ENCODE results near the gene TMEM26. TPM values are rescaled to one million over a fixed set of nuclear protein-coding genes. Genes with fewer than 3 reads are reported as not detected.
A peak's percentile ranks its signal among the peaks of the same experiment; 100 is the strongest.

Gene TMEM26
- total and polyA plus RNA-seq, 9 of the 15 experiments (the other 6 are each of a cell fraction or from before 2014, with no cell fraction given), result not detected

DNA sequence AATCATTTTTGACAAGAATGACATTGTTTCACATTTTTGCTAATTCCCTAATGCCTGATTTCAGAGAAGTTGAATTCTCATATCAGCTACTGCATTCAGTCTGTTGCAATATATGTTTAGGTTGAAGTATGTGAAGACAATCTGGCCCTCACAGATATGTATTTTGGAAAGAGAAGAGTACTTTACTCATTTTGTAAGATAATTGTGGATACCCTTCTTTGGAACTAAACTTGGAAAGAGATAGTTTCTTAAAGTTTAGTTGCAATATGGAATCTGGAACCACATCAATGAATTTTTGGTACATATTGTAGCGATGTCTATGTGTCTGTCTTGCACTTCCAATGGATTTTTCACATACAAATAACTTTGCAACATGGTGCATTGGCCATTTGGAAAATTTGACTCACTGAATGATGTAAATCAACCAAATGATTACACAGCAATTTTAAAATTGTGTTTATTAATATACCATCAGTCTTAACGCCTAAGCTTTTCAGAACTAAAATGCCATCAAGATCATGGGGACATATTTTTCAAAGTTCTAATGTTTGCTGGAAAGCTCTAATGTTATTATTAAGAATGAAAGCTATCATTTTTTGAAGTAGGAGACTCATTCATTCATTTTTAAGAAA lies 39.3 kb upstream of the TMEM26 start:
- Histone ChIP-seq H3K9me3 (replicated peaks; ENCODE audit: control insufficient read depth, insufficient read depth, low read depth, low read length) (no peaks in the 10 kb centered on the region), H2AFZ (ENCODE audit: low read depth, low read length) (no peak overlapping the region), H3K9me1 (ENCODE audit: control insufficient read depth, insufficient read depth, low read length) (no peaks in the 10 kb centered on the region), H3K27me3 (ENCODE audit: control insufficient read depth in 2 of 2, insufficient read depth in 2 of 2, low read length in 2 of 2) (no peaks in the 10 kb centered on the region), H3K9ac (ENCODE audit: insufficient read depth in 1 of 2, low read depth in 2 of 2, low read length in 2 of 2) (no peak overlapping the region), H3K4me2 (ENCODE audit: insufficient read depth, low read length) (no peak overlapping the region), H3K4me1 (replicated peaks in 1 of 2; ENCODE audit: control insufficient read depth in 2 of 2, insufficient read depth in 2 of 2, low read length in 2 of 2) (no peaks in the 10 kb centered on the region), H3K27ac (ENCODE audit: extremely low read depth, low read depth, low read length) (no peak overlapping the region), H3K79me2 (ENCODE audit: control insufficient read depth, insufficient read depth, low read length) (no peaks in the 10 kb centered on the region), H3K36me3 (ENCODE audit: control insufficient read depth, insufficient read depth, low read length) (no peaks in the 10 kb centered on the region), H4K20me1 (replicated peaks; ENCODE audit: control insufficient read depth, insufficient read depth, low read length) (no peaks in the 10 kb centered on the region), H3K4me3 (no peak overlapping the region)
- no peak for ATAC-seq
- in situ Hi-C loops (cut with MboI) (no loop called here), intact Hi-C loops (cut with micrococcal nuclease) (no loop called here)
- DNase-seq (ENCODE audit: extremely low read depth in 1 of 4, low spot score in 3 of 4), result no peak
- TF ChIP-seq KDM4B (IDR thresholded peaks at IDR 0.05; ENCODE audit: borderline replicate concordance in 2 of 2, low read depth in 1 of 2) (no peak), TCF3 (CRISPR knock-in tag; IDR thresholded peaks at IDR 0.05) (peak; percentile 37; the same call in 1 of the 2 replicates), FOSL1 (tag; conservative IDR thresholded peaks at IDR 0.05) (peak; percentile 49), CBFA2T3 (IDR thresholded peaks at IDR 0.05) (0 out of 2 replicates have a peak, but pooled peaks have one; percentile 5), TAL1 (IDR thresholded peaks at IDR 0.05) (peak; percentile 50), ARID1B (IDR thresholded peaks at IDR 0.05) (peak; percentile 26; the same call in 1 of the 2 replicates), SRF (CRISPR knock-in tag; IDR thresholded peaks at IDR 0.05) (peak in 1 of 2 experiments; percentile 71; a peak in 1 of 4 replicates), MAFG (tag; conservative IDR thresholded peaks at IDR 0.05) (peak; percentile 58), C11orf30 (IDR thresholded peaks at IDR 0.05; ENCODE audit: low read depth) (peak; percentile 49; the same call in 1 of the 2 replicates), RBFOX2 (IDR thresholded peaks at IDR 0.05; ENCODE audit: low read depth, low read length) (no peak), NEUROD1 (IDR thresholded peaks at IDR 0.05; ENCODE audit: borderline replicate concordance, low read depth, low read length, partially characterized antibody) (no peak), MAFF (IDR thresholded peaks at IDR 0.05; ENCODE audit: low read length) (peak; percentile 17; the same call in 1 of the 2 replicates), CEBPB (tag; IDR thresholded peaks at IDR 0.05) (peak; percentile 49), ZNF695 (CRISPR knock-in tag; IDR thresholded peaks at IDR 0.05) (no peak), ZNF316 (IDR thresholded peaks at IDR 0.05) (peak; percentile 67), JUND (IDR thresholded peaks at IDR 0.05; ENCODE audit: borderline replicate concordance, low read depth, low read length) (no peak), JUND (tag; IDR thresholded peaks at IDR 0.05; ENCODE audit: borderline replicate concordance, low read depth, low read length) (peak; percentile 45; the same call in 1 of the 3 replicates)
- TF ChIP-seq, protein P1, sequence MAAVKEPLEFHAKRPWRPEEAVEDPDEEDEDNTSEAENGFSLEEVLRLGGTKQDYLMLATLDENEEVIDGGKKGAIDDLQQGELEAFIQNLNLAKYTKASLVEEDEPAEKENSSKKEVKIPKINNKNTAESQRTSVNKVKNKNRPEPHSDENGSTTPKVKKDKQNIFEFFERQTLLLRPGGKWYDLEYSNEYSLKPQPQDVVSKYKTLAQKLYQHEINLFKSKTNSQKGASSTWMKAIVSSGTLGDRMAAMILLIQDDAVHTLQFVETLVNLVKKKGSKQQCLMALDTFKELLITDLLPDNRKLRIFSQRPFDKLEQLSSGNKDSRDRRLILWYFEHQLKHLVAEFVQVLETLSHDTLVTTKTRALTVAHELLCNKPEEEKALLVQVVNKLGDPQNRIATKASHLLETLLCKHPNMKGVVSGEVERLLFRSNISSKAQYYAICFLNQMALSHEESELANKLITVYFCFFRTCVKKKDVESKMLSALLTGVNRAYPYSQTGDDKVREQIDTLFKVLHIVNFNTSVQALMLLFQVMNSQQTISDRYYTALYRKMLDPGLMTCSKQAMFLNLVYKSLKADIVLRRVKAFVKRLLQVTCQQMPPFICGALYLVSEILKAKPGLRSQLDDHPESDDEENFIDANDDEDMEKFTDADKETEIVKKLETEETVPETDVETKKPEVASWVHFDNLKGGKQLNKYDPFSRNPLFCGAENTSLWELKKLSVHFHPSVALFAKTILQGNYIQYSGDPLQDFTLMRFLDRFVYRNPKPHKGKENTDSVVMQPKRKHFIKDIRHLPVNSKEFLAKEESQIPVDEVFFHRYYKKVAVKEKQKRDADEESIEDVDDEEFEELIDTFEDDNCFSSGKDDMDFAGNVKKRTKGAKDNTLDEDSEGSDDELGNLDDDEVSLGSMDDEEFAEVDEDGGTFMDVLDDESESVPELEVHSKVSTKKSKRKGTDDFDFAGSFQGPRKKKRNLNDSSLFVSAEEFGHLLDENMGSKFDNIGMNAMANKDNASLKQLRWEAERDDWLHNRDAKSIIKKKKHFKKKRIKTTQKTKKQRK (IDR thresholded peaks at IDR 0.05; ENCODE audit: borderline replicate concordance, low read depth, low read length), result no peak
- POLR2A ChIA-PET, result no interaction called here
- FAIRE-seq, result peak; percentile 19
- CTCF ChIA-PET (ENCODE audit: low intra/inter-chr PET ratio), result no interaction called here
- 11% methylated on average over 2 of the region's 2 CpGs for WGBS (ENCODE audit: insufficient coverage, low coverage, missing lambda C conversion rate)
- no TSS peak for BruUV-seq (replicated peaks)
